ENCODE measurements around the gene CCDC68.

- TF ChIP-seq, protein P1, sequence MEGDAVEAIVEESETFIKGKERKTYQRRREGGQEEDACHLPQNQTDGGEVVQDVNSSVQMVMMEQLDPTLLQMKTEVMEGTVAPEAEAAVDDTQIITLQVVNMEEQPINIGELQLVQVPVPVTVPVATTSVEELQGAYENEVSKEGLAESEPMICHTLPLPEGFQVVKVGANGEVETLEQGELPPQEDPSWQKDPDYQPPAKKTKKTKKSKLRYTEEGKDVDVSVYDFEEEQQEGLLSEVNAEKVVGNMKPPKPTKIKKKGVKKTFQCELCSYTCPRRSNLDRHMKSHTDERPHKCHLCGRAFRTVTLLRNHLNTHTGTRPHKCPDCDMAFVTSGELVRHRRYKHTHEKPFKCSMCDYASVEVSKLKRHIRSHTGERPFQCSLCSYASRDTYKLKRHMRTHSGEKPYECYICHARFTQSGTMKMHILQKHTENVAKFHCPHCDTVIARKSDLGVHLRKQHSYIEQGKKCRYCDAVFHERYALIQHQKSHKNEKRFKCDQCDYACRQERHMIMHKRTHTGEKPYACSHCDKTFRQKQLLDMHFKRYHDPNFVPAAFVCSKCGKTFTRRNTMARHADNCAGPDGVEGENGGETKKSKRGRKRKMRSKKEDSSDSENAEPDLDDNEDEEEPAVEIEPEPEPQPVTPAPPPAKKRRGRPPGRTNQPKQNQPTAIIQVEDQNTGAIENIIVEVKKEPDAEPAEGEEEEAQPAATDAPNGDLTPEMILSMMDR (IDR thresholded peaks at IDR 0.05): no peak
- TF ChIP-seq POLR2A (IDR thresholded peaks at IDR 0.05): no peak
Measured at GRCh38 chr18:55003695-55004094, 44.4 kb upstream of the CCDC68 start.
